Measurements from ENCODE around the gene TMEM132D.

TMEM132D gene

GRCh38 chr12:129676411-129676810 lies 227.4 kb downstream of the TMEM132D start:
- ATAC-seq (no peak), DNase-seq (no peak)
- Mint-ChIP-seq H3K27me3 (no peaks in the 10 kb centered on the region), H3K27ac (no peak overlapping the region), H3K4me1 (no peaks in the 10 kb centered on the region), H3K4me3 (no peak overlapping the region), H3K9me3 (peaks cover 0 to 27% of the 10 kb centered on the region in 2 donors)

- DNase-seq (no peak), ATAC-seq (no peak)
- Mint-ChIP-seq H3K27me3 (no peaks in the 10 kb centered on the region), H3K27ac (no peak overlapping the region), H3K9me3 (peaks cover 0 to 22% of the 10 kb centered on the region in 2 donors), H3K4me1 (no peaks in the 10 kb centered on the region), H3K4me3 (no peak overlapping the region)
Measured at GRCh38 chr12:129675947-129676346, 227.9 kb downstream of the TMEM132D start.

- no peaks in the 10 kb centered on the region for H3K27me3 Mint-ChIP-seq
- H3K4me1 Mint-ChIP-seq = no peaks in the 10 kb centered on the region
- no peak for ATAC-seq
Measured at GRCh38 chr12:129675496-129675895, 228.3 kb downstream of the TMEM132D start.

GRCh38 chr12:129673806-129674205 lies 230.0 kb downstream of the TMEM132D start:
- no peaks in the 10 kb centered on the region for H3K4me1 Mint-ChIP-seq
- H3K4me3 Mint-ChIP-seq = no peak overlapping the region

More at GRCh38 chr12:129675496-129675895, 228.3 kb downstream of the TMEM132D start:
- DNase-seq = no peak
- no peak overlapping the region for H3K4me3 Mint-ChIP-seq
- peaks cover 0 to 17% of the 10 kb centered on the region in 2 donors for H3K9me3 Mint-ChIP-seq
- H3K27ac Mint-ChIP-seq = no peak overlapping the region

GRCh38 chr12:129672110-129672509 lies 231.7 kb downstream of the TMEM132D start:
- Mint-ChIP-seq H3K27ac (no peak overlapping the region), H3K4me1 (no peaks in the 10 kb centered on the region), H3K4me3 (no peak overlapping the region), H3K27me3 (no peaks in the 10 kb centered on the region), H3K9me3 (peaks cover 0 to 11% of the 10 kb centered on the region in 2 donors)
- DNase-seq (no peak), ATAC-seq (no peak)

More at GRCh38 chr12:129673806-129674205, 230.0 kb downstream of the TMEM132D start:
- DNase-seq = no peak
- Mint-ChIP-seq H3K27me3 (no peaks in the 10 kb centered on the region), H3K9me3 (peaks cover 0 to 15% of the 10 kb centered on the region in 2 donors), H3K27ac (no peak overlapping the region)
- ATAC-seq = no peak

GRCh38 chr12:129670256-129670920 lies 233.4 kb downstream of the TMEM132D start:
- DNase-seq (no peak), ATAC-seq (no peak)
- Mint-ChIP-seq H3K27ac (no peak overlapping the region), H3K4me1 (no peaks in the 10 kb centered on the region), H3K4me3 (no peak overlapping the region), H3K27me3 (no peaks in the 10 kb centered on the region), H3K9me3 (no peaks in the 10 kb centered on the region)

GRCh38 chr12:129665414-129665813 lies 238.4 kb downstream of the TMEM132D start:
- Mint-ChIP-seq H3K9me3 (peaks cover 0 to under 1% of the 10 kb centered on the region in 2 donors), H3K4me3 (no peak overlapping the region), H3K4me1 (no peaks in the 10 kb centered on the region), H3K27ac (no peak overlapping the region), H3K27me3 (no peaks in the 10 kb centered on the region)
- no peak for ATAC-seq
- DNase-seq = no peak

- Mint-ChIP-seq H3K27me3 (no peaks in the 10 kb centered on the region), H3K27ac (no peak overlapping the region), H3K4me1 (no peaks in the 10 kb centered on the region), H3K9me3 (peaks cover 0 to 9% of the 10 kb centered on the region in 2 donors), H3K4me3 (no peak overlapping the region)
- no peak for DNase-seq
- ATAC-seq = no peak
Measured at GRCh38 chr12:129662234-129662633, 241.6 kb downstream of the TMEM132D start.

GRCh38 chr12:129660946-129661345 lies 242.9 kb downstream of the TMEM132D start:
- Mint-ChIP-seq H3K4me3 (no peak overlapping the region), H3K9me3 (peaks cover 0 to 9% of the 10 kb centered on the region in 2 donors), H3K4me1 (no peaks in the 10 kb centered on the region), H3K27ac (no peak overlapping the region), H3K27me3 (peaks cover 4% of the 10 kb centered on the region)
- ATAC-seq (no peak), DNase-seq (no peak)

GRCh38 chr12:129659961-129660622 lies 243.7 kb downstream of the TMEM132D start:
- no peak overlapping the region for H3K27ac Mint-ChIP-seq

GRCh38 chr12:129657179-129657578 lies 246.6 kb downstream of the TMEM132D start:
- ATAC-seq = no peak
- Mint-ChIP-seq H3K4me3 (no peak overlapping the region), H3K4me1 (no peaks in the 10 kb centered on the region), H3K27me3 (peaks cover 9% of the 10 kb centered on the region), H3K9me3 (peaks cover 0 to 20% of the 10 kb centered on the region in 2 donors), H3K27ac (no peak overlapping the region)
- DNase-seq = no peak

More at GRCh38 chr12:129659961-129660622, 243.7 kb downstream of the TMEM132D start:
- peaks cover 0 to 9% of the 10 kb centered on the region in 2 donors for H3K9me3 Mint-ChIP-seq
- H3K4me1 Mint-ChIP-seq = no peaks in the 10 kb centered on the region
- DNase-seq (no peak), ATAC-seq (no peak)
- peaks cover 9% of the 10 kb centered on the region for H3K27me3 Mint-ChIP-seq
- H3K4me3 Mint-ChIP-seq = no peak overlapping the region

- Mint-ChIP-seq H3K4me1 (no peaks in the 10 kb centered on the region), H3K27ac (no peak overlapping the region), H3K9me3 (peaks cover 5 to 19% of the 10 kb centered on the region in 2 donors), H3K27me3 (peaks cover 9% of the 10 kb centered on the region), H3K4me3 (no peak overlapping the region)
- no peak for ATAC-seq
- DNase-seq = no peak
Measured at GRCh38 chr12:129651951-129652350, 251.9 kb downstream of the TMEM132D start.

- H3K4me1 Mint-ChIP-seq = no peaks in the 10 kb centered on the region
- peaks cover 0 to 9% of the 10 kb centered on the region in 2 donors for H3K9me3 Mint-ChIP-seq
- no peaks in the 10 kb centered on the region for H3K27me3 Mint-ChIP-seq
- H3K4me3 Mint-ChIP-seq = no peak overlapping the region
- H3K27ac Mint-ChIP-seq = peak overlapping the region in 1 of 2 donors; percentile 83
- ATAC-seq = no peak
- no peak for DNase-seq
Measured at GRCh38 chr12:129641926-129642325, 261.9 kb downstream of the TMEM132D start.

- H3K9me3 Mint-ChIP-seq = peaks cover 0 to 5% of the 10 kb centered on the region in 2 donors
- no peak overlapping the region for H3K4me3 Mint-ChIP-seq
- H3K27ac Mint-ChIP-seq = no peak overlapping the region
- DNase-seq = no peak
- no peaks in the 10 kb centered on the region for H3K27me3 Mint-ChIP-seq
- no peak for ATAC-seq
- no peaks in the 10 kb centered on the region for H3K4me1 Mint-ChIP-seq
Measured at GRCh38 chr12:129635021-129635685, 268.7 kb downstream of the TMEM132D start.

- H3K27ac Mint-ChIP-seq = no peak overlapping the region
- H3K4me1 Mint-ChIP-seq = no peaks in the 10 kb centered on the region
- ATAC-seq (no peak), DNase-seq (no peak)
- H3K4me3 Mint-ChIP-seq = no peak overlapping the region
- peaks cover 0 to 5% of the 10 kb centered on the region in 2 donors for H3K9me3 Mint-ChIP-seq
- no peaks in the 10 kb centered on the region for H3K27me3 Mint-ChIP-seq
Measured at GRCh38 chr12:129631316-129631715, 272.5 kb downstream of the TMEM132D start.

- Mint-ChIP-seq H3K27me3 (no peaks in the 10 kb centered on the region), H3K9me3 (peaks cover 5 to 7% of the 10 kb centered on the region in 2 donors), H3K27ac (no peak overlapping the region), H3K4me1 (no peaks in the 10 kb centered on the region), H3K4me3 (no peak overlapping the region)
- ATAC-seq (no peak), DNase-seq (no peak)
Measured at GRCh38 chr12:129629901-129630300, 273.9 kb downstream of the TMEM132D start.
